ENCODE results near the gene LDLRAD3. TPM values are rescaled to one million over a fixed set of nuclear protein-coding genes. Genes with fewer than 3 reads are reported as not detected.

Gene LDLRAD3
- total and polyA plus RNA-seq, 3 donors from 2014 or later = 7.1 to 14.6 (median 12.0) TPM

GRCh38 chr11:36016709-36017108 is 72.8 kb downstream of the LDLRAD3 start:
- WGBS, 2 donors = 94 to 99% methylated on average over 4 of the region's 4 CpGs
- Histone ChIP-seq H3K4me3 (no peak overlapping the region), H3K4me1 (peaks cover 16% of the 10 kb centered on the region), H3K27ac (no peak overlapping the region), H3K9me3 (no peaks in the 10 kb centered on the region), H3K36me3 (ENCODE audit: low read depth, missing control alignments) (no peaks in the 10 kb centered on the region), H3K27me3 (no peaks in the 10 kb centered on the region)
- TF ChIP-seq POLR2A (IDR thresholded peaks at IDR 0.05) = no peak
- TF ChIP-seq CTCF (IDR thresholded peaks at IDR 0.05) = no peak
- DNase-seq = no peak
- intact Hi-C loops (cut with DNase I; ENCODE audit: low total_unique reads) = no loop called here

- intact Hi-C loops (cut with DNase I; ENCODE audit: low total_unique reads) = no loop called here
- Histone ChIP-seq H3K36me3 (ENCODE audit: low read depth, missing control alignments) (no peaks in the 10 kb centered on the region), H3K4me3 (no peak overlapping the region), H3K27me3 (no peaks in the 10 kb centered on the region), H3K27ac (no peak overlapping the region), H3K4me1 (peaks cover 11% of the 10 kb centered on the region), H3K9me3 (no peaks in the 10 kb centered on the region)
- DNase-seq = no peak
- 77 to 83% methylated on average over 8 of the region's 8 CpGs for WGBS, 2 donors
- no peak for TF ChIP-seq POLR2A (IDR thresholded peaks at IDR 0.05)
- TF ChIP-seq CTCF (IDR thresholded peaks at IDR 0.05) = no peak
These were observed 75.2 kb downstream of the LDLRAD3 start for GRCh38 chr11:36019005-36019596.

GRCh38 chr11:36019722-36020121 is 75.9 kb downstream of the LDLRAD3 start:
- no peaks in the 10 kb centered on the region for H3K27me3 ChIP-seq
- no peak for TF ChIP-seq POLR2A (IDR thresholded peaks at IDR 0.05)
- no peak for TF ChIP-seq CTCF (IDR thresholded peaks at IDR 0.05)
- intact Hi-C loops (cut with DNase I; ENCODE audit: low total_unique reads) = no loop called here
- no peak for DNase-seq
- H3K4me1 ChIP-seq = peaks cover 15% of the 10 kb centered on the region
- H3K4me3 ChIP-seq = no peak overlapping the region
- no peaks in the 10 kb centered on the region for H3K36me3 ChIP-seq (ENCODE audit: low read depth, missing control alignments)
- no peaks in the 10 kb centered on the region for H3K9me3 ChIP-seq
- no peak overlapping the region for H3K27ac ChIP-seq
- 76 to 86% methylated on average over 4 of the region's 4 CpGs for WGBS, 2 donors

- Histone ChIP-seq H3K27ac (no peak overlapping the region), H3K4me3 (no peak overlapping the region), H3K36me3 (ENCODE audit: low read depth, missing control alignments) (no peaks in the 10 kb centered on the region), H3K4me1 (peaks cover 8% of the 10 kb centered on the region), H3K9me3 (no peaks in the 10 kb centered on the region), H3K27me3 (no peaks in the 10 kb centered on the region)
- intact Hi-C loops (cut with DNase I; ENCODE audit: low total_unique reads) = no loop called here
- DNase-seq = no peak
- TF ChIP-seq POLR2A (IDR thresholded peaks at IDR 0.05) (no peak), CTCF (IDR thresholded peaks at IDR 0.05) (no peak)
- 95% methylated on average over 7 of the region's 7 CpGs for WGBS, 2 donors
These were observed 79.0 kb downstream of the LDLRAD3 start for GRCh38 chr11:36022882-36023281.

- Histone ChIP-seq H3K9me3 (no peaks in the 10 kb centered on the region), H3K36me3 (ENCODE audit: low read depth, missing control alignments) (no peaks in the 10 kb centered on the region), H3K4me1 (peaks cover 8% of the 10 kb centered on the region), H3K4me3 (no peak overlapping the region), H3K27me3 (no peaks in the 10 kb centered on the region), H3K27ac (no peak overlapping the region)
- TF ChIP-seq POLR2A (IDR thresholded peaks at IDR 0.05) = no peak
- no peak for TF ChIP-seq CTCF (IDR thresholded peaks at IDR 0.05)
- intact Hi-C loops (cut with DNase I; ENCODE audit: low total_unique reads) = no loop called here
- 20 to 34% methylated on average over 2 of the region's 2 CpGs for WGBS, 2 donors
- no peak for DNase-seq
These were observed 80.1 kb downstream of the LDLRAD3 start for GRCh38 chr11:36023922-36024321.
